Stimulated activated CD8-positive, alpha-beta memory T cell treated with anti-CD3 and anti-CD28 coated beads, Interleukin-12 subunit alpha, Interleukin-12 subunit beta, amount 100 ng/mL, for 24 hours (primary cell): ENCODE measurements around the gene TSHZ3.

Source experiments
- DNase-seq: peaks from one replicate; pipeline ENCODE4 v3.0.0-alpha.2; 2020; ENCODE audit errors: extremely low read depth

TSHZ3 gene

DNA sequence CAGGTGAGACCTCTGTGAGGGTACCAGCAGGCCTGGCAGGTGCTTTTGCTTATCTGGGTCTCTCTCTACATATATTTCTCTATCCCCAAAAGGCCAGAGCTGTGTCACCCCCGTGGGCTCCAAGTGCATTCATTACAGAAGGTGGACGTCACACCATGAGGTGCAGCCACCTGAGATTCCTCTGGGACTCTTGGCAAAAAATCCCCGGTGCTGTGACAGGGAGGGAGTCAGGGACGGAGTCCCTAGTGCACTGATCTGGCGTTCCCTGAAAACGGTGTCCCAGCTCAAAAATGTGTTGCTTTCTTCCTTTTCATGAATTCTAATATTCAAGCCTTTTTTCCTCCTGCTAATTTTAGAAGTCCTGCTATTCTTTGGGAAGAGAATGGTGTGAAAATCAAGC is 13.5 kb downstream of the TSHZ3 start:
- DNase-seq: no peak

DNA sequence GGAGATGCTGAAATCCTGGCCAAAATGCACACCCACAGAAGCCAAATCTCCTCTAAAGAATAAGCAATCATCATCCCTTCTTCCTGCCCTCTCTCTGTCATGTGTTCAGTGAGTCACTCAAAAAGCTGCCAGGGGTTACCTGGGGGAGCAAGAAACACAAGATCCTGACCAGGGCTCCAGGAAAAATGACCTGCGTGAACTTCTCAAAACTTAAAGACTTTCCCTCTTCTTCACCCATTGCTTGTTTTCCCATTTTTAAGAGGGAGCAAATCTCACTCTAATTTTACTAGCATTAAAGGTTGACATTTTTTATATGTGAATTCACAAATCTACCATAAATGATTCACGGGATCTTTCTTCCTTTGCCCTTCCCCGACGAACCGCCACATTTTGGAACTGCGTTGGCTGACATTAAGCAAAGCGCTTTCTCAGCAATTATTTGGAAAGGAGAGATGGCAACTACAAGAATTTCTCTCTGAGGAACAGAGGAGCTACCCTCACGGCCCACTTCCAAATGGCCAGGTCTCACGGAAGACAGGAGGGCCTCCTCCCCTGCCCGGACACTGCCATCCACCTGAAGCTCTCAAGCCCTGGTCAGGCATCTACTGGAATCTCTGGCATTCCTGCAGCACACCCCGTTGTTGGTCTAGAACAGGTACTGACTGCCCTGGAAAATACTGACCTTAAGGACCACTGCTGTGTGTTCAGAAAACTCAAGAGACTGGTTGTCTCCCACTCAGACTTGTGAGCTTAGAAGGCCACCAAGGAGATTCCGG is 14.2 kb downstream of the TSHZ3 start:
- no peak for DNase-seq

DNA sequence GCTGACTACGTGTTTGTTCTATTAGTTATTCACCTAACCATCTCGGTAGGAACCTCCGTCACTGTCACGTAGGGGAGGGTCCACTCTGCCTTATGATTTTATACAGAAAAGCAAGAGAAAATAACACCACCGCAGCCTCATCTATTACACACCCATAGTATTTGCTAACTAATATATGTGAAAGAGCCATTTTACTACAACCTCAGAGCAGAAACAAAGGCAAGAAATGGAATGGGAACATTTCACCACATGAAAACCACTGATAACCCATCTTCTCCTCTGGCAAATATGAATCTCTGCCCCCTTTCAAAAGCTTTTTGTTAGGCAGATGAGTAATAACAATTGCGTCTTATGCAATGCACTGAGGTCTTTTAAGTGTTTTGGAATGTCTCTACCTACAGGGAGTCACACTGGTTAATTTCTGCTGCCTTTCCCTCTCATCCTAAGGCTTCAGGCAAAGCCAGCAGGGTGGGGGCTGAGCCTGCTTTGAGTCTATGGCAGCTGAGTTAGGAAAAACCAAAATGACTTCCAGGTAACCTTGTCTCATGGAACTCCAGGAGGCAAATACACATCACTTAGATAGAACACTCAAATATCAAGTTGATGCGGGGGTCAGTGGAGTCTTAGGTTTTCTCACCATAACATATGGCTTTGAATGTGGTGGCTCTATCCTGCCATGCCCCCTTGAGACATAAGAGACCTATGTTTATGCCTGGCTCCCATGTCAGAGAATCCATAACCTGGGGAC is 15.0 kb downstream of the TSHZ3 start:
- no peak for DNase-seq

DNA sequence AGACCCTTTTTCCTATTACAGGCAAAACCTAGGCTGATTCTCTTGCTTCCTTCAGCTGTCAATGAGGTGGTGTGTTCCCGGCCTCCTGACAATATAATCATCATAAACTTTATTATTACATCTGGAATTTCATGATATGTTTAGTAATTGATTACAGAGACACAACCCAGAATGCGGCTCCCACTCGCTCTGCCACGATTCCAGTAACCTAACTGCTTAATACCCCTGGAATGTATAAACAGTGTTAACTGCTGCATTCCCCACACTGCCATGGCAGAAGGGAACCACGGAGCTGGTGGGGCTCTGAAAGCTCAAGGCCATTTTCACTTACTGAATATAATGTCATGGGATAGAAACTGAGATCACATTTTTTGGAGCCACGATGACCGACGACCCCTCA is 17.1 kb downstream of the TSHZ3 start:
- no peak for DNase-seq

DNA sequence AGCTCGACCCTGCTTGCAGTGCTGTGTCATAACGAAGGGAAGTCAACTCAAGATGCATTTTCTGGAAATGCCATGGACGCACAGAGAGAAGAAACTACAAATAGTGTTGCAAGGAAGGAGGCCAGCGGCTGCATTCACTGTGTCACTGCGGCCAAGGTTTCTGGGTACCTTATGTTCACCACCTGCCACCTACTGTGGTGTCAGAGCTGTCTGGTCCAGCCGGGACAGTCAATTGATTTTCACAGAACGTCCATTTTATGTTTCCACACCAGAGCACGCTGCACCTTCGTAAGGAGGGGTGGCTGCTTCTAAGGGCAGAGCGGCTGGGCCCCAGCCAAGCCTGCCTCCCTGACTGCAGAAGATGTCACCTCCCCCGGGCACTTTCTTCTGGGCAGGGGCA is 17.7 kb downstream of the TSHZ3 start:
- DNase-seq: no peak

DNA sequence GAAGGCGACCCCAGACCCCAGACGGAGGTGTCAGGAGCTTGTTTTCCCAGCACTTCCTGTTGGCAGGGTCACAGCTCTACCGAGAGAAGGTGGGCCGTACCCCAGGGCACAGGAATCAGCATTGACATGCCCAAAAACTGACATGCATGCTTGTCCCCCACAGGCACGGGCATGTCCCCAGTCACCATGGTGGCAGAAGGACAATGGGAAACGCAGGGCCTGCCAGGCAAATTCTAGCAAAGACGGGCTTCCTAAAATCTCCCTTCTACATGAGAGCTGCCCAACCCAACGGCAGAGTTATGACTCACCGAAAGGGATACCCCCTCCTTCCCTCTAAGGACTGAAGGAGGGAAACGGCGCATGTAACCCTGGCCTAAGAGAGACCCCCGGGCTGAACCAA is 18.5 kb downstream of the TSHZ3 start:
- DNase-seq: no peak

DNA sequence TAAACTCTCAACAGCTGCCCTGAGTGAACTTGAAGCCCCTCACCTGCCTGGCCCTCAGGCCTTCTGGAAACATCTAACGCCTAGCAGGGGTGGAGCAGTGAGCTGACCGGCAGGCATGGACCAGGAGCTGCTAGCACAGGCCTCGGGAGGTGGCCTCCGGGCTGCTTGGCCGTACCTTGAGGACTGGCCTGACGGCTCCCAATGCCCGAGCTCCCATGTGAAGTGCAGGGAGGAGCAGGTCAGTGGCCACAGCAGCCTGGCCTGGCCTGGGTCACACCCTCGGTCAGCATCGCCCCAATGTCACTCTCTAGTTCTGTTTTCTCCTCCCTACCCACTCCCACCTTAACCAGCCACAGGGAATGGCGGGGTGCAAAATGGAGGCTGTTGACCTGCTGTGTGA is 19.0 kb downstream of the TSHZ3 start:
- no peak for DNase-seq

DNA sequence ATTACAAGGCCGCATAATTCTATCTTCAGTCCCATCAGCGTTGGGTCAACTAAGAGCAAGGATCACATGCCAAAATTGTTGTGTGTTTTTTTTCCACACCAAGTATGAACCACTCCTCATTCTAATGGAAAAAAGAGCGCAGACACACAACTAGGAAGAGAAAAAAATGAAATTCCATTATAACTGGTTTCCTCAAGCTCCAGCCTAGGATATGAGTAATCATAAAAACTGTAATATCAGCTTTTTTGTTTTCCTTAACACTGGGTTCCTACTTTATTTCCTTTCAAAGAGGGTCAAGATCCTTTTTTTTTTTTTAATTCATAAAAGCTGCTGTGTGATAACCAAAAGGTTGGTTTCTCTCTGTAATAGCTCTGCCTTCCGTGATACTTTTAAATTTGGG is 19.4 kb downstream of the TSHZ3 start:
- no peak for DNase-seq

DNA sequence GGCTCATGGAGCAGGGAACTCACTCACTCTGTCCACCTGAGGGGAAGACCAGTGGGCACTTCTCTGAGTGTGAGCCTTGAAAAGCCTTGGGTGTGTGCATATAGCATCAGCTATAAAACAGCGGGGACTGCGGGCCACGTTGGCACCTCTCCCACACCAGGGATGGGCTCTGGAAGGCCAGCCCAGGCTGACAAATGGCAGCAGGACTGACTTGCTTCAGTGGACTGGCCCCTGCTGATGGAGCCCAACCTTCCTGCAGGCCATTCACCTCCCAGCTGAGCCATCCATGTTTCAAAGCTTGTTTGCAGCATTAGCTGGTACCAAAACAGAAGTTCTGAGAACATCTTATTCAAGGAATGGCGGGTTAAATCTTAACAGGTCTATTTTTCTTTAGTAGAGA is 21.0 kb downstream of the TSHZ3 start:
- DNase-seq: no peak

DNA sequence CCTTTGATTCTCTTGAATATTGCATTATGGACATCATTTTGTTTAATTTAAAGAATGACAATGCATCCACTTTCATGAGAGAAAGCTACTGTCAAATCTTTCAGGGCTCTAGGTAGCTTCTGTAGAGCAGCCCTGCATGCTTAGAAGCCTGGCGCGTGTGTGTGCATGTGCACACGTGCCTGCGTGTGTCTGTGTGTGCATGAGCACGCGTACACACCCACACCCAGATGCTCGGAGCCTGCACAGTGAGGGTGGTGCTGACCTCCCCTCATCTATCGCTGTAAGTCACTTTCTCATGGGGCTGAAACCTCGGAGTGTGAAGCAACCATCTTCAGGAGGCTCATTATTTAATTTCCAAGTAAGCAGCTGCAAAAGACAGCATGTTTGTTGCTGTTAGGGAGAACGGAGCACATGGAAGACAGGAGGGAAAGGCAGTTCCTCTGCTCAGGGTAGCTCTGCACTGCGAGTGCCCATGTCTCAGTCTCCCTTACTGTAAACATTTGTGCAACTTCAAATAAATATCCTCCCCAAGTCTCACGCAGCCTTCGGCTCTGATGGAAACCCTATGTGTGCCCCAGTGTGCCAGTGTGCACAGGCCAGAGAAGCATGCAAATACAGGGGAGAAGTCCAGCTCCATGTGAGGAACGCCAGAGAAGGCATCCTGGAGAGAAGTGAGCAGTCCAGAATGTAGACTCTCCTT is 22.8 kb downstream of the TSHZ3 start:
- DNase-seq: no peak

DNA sequence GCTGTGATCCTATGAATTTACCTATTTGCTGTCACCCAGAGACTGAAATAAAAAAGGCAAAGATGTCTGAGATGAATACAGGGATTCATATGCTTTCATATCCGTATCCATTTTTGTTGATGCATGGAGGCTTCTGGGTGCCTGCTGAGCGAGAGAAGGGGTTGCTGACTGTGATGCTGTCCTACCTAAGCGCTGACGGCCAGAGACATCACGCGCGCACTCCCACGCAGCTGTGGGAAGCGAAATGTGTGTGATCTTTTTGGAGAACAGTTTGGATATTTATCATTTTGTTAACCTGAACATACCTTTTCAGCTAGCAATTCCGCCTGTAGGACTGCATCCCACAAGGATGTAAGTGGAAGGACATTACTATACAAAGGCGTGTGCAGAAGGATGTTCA is 23.9 kb downstream of the TSHZ3 start:
- no peak for DNase-seq

DNA sequence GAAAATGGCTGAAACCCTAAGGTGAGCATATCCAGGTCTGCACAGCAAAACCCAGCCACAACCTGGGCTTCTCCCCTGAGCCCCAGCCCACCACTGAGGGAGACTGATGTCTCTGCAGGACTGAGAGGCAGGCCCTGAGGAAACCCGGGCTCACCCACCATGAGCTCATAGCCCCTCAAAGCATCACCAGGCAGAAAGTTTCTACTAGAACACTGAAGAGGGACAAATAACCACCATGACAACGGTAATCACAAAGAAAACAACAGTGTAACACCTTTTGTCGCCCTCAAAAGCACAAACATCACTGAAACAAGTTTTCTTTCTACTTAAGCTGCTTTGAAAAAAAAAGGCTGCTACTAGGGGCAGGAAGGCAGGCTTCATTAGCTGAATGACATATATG is 29.8 kb downstream of the TSHZ3 start:
- DNase-seq: no peak

DNA sequence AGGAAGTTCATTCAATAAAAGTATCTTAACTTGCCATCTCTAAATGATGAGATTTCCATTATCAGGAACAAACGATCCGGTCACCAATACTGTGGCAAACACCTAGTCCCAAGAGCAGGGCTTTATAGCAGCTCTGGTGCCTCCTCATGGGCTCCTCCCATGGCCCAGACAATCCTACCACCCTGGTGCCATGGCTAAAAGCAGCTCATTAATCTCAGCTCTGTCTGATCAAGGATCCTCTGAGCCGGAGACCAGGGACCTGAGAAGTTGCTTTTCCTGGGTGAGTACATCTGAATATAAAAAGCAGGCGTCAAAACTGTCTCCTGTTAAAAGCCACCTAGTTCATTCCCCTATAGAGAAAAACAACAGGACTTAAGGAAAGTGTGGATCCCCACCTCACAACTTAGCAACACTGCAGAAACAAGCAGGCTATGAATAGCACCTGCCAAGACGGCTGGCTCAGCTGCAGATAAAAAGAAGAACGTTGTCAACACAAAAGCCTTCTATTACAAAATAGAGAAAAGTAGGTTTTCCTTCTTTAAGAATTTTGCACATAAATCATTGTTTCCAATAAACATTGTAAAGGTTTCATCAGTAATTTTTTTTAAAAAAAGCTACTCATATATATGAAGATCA is 30.3 kb downstream of the TSHZ3 start:
- DNase-seq: no peak

DNA sequence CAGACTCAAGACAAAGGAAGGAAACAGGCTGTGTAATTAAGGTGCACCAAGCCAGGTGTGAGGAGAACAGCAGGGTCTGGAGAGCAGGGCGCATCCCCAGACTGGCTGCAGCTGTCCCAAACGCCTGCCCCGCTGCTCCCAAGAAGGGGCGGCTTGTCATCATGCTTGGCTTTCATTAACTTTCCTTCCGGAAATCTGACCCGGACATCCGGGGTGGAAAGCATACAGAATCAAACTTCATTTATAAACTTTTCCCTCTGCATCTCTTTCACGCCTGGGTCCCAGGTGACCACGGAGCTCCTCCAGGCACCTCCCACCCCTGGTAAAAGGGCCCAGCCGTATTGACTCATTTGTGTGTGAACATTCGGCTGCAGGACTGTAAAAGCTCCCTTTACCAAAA is 31.7 kb downstream of the TSHZ3 start:
- DNase-seq: no peak

DNA sequence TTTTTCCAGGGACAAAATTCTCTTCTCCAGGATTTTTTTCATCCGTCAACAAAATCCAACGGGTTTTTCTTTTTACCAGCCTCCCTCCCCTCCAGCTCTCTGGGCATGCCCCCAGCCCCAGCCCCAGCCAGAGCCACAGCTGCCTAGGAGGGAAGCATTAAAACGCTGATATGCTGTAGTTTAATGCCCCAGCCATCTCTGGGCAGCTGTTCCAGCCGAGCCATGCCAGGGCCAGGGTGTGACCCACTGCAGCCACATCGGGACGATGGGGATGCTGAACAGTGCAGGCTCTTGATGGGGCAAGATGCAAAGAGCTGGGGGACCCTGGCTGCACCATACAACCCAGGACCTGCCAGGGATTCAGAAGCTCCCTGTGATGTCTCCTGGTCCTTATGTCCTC is 32.1 kb downstream of the TSHZ3 start:
- no peak for DNase-seq

DNA sequence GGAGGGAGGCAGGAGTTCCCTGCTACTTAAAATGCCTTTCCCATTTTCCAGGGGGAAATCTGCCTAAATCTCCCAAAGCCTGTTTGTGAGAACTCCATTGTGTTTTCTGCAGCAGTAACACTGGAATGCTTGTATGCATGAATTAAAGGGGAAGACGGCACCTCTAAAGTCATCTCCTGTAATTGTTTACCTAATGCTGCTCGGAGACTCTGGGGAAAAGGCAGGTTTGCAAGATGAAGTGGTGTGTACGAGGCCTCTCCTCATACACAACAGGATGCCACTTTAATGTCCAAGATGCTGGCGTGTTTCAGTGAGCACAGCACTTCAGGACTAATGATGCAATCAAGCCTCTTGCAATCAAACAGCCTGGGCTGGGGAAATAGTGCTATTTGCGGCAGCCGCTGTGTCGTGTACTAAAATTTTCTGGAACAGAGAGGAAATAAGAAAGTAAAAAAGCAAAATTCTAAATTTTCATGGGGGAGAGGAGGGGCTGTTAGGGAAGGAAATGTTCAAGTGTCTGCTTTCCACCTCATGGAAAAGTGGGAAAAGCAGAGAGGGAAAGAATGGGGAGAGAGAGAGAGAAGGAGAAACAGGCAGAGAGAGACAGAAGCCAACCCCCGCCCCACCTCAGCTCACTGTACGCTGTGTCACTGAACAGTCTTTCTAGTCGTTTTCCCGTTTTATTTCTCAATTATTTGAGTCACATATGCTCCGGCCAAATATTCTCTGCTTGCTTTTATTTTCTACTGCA is 32.9 kb downstream of the TSHZ3 start:
- DNase-seq: no peak

DNA sequence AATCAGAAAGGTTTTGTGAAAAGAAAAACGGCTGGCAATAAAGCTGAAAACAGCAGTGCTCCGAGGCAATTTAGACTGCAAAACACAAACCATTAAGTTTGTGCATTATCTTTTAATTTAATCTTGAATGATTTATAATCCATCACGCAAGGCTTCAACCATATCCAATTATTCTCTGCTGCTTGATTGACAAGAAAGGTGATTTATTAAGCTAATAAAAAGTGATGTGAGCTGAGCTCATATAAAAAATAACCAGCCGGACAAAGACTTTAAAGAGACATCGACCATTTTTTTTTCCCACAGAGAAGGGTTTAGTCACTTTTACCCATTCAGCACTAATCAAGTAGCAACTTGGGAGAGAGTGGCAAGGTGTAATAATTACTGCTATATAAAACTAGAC is 33.6 kb downstream of the TSHZ3 start:
- DNase-seq: no peak

DNA sequence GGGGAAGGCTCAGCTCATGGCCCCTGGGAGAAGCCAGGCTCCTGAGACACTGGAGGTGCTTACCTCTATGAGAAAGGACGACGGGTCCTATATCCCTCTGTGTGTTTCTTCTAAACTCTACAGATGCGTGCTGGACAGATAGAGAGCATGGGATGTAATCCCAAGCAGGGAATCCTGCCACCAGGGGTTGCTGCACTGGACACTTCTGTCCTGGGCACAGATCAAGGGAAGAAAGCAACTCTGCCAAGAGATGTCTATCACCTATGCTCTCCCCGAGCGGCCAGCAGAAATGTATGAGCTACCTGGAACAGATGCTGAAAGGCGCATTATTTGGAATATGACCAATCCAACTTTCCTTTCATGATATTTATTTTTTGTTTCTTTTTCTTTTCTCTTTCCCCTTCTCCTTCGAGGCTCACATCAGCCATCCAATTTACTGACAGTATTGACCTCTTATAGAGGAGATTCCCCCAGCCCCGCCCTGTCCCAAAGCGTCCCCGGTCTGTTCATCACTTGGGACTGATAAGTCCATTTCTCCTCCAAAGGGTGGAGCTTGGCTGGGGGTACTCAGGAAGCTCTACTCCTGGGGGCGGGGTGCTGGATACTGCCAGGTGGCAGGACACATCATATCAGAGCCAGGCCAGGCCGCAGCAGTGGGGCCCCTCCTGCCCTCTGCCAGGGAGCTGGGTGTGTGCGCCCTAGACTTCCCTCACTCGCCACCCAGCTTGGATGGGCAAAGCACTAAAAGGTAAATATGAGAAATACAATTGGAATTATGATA is 34.2 kb downstream of the TSHZ3 start:
- DNase-seq: no peak

DNA sequence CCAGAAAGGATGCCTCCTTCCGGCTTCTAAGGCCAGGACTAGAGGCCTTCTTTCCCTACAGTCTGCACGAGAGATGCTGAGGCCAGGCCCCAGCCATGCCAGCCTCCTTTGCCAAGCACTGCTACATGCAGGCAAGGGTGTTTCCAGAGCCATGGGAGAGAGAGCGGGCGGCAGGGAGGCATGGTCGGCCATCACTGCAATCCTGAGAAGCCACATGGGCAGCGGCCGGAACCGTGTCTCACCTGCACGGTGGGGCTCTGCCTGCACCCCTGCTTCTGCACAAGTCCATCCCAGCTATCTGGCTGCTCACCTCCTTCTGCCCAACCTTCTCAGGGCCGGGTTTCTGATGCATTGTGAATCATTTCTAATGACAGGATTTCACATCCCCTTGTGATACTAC is 35.1 kb downstream of the TSHZ3 start:
- DNase-seq: no peak

DNA sequence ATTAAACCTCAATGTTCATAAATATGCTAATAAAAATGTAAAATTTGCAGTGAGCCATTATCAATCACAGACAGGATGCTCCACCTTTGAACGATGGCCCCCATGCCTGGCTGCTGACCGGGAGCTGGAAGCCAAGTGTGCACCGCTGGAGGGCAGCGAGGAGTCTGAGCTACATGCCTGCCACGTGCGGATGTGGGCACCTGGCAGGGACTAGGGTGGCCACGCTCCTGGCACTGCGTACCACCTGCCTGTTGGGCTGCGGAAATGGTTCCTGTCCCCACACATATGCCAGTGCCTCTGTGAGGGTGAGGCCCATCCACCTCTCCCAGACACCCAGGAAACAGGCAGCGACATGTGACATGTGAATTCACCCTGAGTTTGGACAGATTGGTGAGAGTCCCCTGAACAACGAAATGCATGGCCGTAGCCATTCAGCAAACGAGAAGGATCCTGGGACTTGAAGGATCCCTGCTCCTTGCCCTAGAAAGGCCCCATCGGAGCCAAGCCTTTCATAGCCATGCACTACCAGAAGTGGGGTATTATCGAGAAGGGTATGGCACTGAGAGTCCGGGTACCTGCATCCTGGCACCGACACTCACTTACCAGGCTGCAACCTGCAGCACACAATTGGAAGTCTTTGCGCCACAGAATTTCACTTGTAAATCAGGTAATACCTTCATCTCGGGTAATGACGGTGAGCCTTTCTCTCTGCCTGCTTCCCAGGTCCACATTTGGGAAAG is 35.8 kb downstream of the TSHZ3 start:
- no peak for DNase-seq
